ENCODE data around the gene PRELID3B.

- no peak for TF ChIP-seq POLR2AphosphoS5 (IDR thresholded peaks at IDR 0.05)
- TF ChIP-seq CTCF (IDR thresholded peaks at IDR 0.05): no peak
- no peak for TF ChIP-seq EP300 (IDR thresholded peaks at IDR 0.05)
- TF ChIP-seq POLR2A (IDR thresholded peaks at IDR 0.05): no peak
Observed at GRCh38 chr20:59007665-59008511, 34.7 kb downstream of the PRELID3B start.

Data from gastroesophageal sphincter (tissue), 3 donors.